Osteoblast (primary cell): ENCODE results near the gene LSMEM2. TPM values are rescaled to one million over a fixed set of nuclear protein-coding genes. Genes with fewer than 3 reads are reported as not detected.

Experiments used
- DNase-seq: peaks from one replicate; pipeline ENCODE4 v3.0.0; 2011; ENCODE audit warnings: low spot score, mixed read lengths; ENCODE audit not compliant: insufficient read length; ENCODE audit errors: missing footprints
- H2AFZ ChIP-seq: 2 replicates; pipeline ENCODE4 v1.6.0; 2011; ENCODE audit warnings: mild to moderate bottlenecking, low read length
- H3K27ac ChIP-seq: 2 replicates; pipeline ENCODE4 v1.5.1; 2011; ENCODE audit warnings: mild to moderate bottlenecking, low read depth, low read length, moderate library complexity
- H3K27me3 ChIP-seq: 2 replicates; pipeline ENCODE4 v1.6.0; 2012; ENCODE audit warnings: mild to moderate bottlenecking, control low read depth, inconsistent platforms, low read length, moderate library complexity; ENCODE audit not compliant: insufficient read depth
- H3K36me3 ChIP-seq: 2 replicates; pipeline ENCODE4 v1.5.1; 2011; ENCODE audit warnings: mild to moderate bottlenecking, low read length, control low read depth, moderate library complexity; ENCODE audit not compliant: insufficient read depth
- H3K4me1 ChIP-seq: 2 replicates; pipeline ENCODE4 v1.5.1; 2011; ENCODE audit warnings: mild to moderate bottlenecking, low read length, control low read depth, moderate library complexity; ENCODE audit not compliant: insufficient read depth
- H3K4me2 ChIP-seq: 2 replicates; pipeline ENCODE4 v1.6.0; 2011; ENCODE audit warnings: mild to moderate bottlenecking, low read length; ENCODE audit not compliant: insufficient read depth
- H3K4me3 ChIP-seq: fragments of 200-600 bp; sonication (generic); 3 replicates; pipeline ENCODE4 v1.5.1; 2012; ENCODE audit warnings: mild to moderate bottlenecking, low read length, inconsistent platforms; ENCODE audit not compliant: insufficient read depth
- H3K79me2 ChIP-seq: 2 replicates; pipeline ENCODE4 v1.6.0; 2012; ENCODE audit warnings: mild to moderate bottlenecking, low read length, control low read depth, inconsistent platforms; ENCODE audit not compliant: insufficient read depth
- H3K9me3 ChIP-seq: 2 replicates; pipeline ENCODE4 v1.5.1; 2011; ENCODE audit warnings: low read depth, low read length, control low read depth
- H4K20me1 ChIP-seq: 2 replicates; pipeline ENCODE4 v1.6.0; 2012; ENCODE audit warnings: mild to moderate bottlenecking, low read length, control low read depth; ENCODE audit not compliant: insufficient read depth
- total RNA-seq: library from RNA; depleted of rRNA; stranded (reverse); fragments of >200 nt; gene quantifications from 2 replicates; pipeline ENCODE4 v1.2.3, GENCODE V29; 2012
- TF ChIP-seq, protein P1 (sequence below): IDR thresholded peaks from 2 replicates; pipeline ENCODE4 v1.5.1; 2011; ENCODE audit warnings: mild to moderate bottlenecking, low read depth, low read length, moderate library complexity; ENCODE audit errors: extremely low read depth

The LSMEM2 gene
- total RNA-seq, 1 donor = not detected

DNA sequence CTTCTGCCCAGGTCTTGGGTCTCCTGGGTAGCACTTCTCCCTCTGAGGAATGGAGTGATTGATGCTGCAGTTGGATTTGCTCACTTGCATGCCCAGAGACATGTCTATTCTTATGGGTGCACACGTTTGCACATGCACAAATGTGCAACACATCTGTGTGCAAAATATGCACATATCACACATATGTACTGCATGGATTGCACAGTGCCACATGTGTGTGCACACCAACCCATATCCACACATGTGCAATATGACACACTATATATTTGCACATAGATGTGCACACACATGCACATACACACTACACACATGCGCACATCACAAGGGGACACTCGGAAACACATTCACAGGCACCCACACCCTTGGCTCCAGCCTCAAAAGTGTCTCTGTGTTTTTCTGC is 10.6 kb upstream of the LSMEM2 start:
- no peak overlapping the region for H3K27ac ChIP-seq
- peaks cover 47% of the 10 kb centered on the region for H3K4me1 ChIP-seq
- H3K4me2 ChIP-seq = peak overlapping the region; percentile 67
- H2AFZ ChIP-seq = no peak overlapping the region
- no peaks in the 10 kb centered on the region for H3K36me3 ChIP-seq
- H3K79me2 ChIP-seq = no peaks in the 10 kb centered on the region
- DNase-seq = no peak
- no peak overlapping the region for H3K4me3 ChIP-seq
- no peaks in the 10 kb centered on the region for H3K9me3 ChIP-seq
- no peaks in the 10 kb centered on the region for H3K27me3 ChIP-seq
- H4K20me1 ChIP-seq = no peaks in the 10 kb centered on the region
- TF ChIP-seq, protein P1, sequence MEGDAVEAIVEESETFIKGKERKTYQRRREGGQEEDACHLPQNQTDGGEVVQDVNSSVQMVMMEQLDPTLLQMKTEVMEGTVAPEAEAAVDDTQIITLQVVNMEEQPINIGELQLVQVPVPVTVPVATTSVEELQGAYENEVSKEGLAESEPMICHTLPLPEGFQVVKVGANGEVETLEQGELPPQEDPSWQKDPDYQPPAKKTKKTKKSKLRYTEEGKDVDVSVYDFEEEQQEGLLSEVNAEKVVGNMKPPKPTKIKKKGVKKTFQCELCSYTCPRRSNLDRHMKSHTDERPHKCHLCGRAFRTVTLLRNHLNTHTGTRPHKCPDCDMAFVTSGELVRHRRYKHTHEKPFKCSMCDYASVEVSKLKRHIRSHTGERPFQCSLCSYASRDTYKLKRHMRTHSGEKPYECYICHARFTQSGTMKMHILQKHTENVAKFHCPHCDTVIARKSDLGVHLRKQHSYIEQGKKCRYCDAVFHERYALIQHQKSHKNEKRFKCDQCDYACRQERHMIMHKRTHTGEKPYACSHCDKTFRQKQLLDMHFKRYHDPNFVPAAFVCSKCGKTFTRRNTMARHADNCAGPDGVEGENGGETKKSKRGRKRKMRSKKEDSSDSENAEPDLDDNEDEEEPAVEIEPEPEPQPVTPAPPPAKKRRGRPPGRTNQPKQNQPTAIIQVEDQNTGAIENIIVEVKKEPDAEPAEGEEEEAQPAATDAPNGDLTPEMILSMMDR = no peak

DNA sequence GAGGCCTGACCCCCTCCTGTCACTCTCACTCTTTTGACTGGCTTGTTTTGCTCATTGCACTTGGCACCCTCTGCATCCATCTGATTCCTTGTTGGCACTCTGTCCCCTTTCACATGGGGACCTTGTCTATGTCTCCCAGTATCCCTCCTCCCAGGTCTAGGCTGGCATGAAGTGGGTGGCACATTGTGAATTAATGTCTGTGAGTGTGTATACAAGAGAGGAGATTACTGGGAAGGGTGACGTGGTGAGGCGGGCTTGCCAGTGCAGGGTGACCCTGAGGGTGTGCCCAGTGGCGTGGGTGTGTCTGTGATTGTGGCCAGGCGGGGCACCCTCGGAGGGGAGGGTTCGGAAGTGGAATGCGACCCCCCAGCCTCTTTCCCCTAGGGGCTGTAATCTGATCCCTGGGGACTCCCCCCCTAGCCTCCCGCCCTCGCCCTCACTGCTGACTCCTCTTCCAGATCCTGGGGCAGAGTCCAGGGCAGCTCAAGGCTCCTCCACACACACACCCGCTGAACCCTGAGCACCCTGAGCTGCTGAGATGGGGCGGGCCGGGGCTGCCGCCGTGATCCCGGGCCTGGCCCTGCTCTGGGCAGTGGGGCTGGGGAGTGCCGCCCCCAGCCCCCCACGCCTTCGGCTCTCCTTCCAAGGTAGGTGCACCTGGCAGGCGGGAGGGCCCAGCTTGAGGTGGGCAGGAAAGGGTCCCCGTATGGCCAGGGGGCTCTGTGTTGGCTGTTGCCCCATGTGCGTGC is 10.0 kb upstream of the LSMEM2 start, which contains the start of gene SEMA3B:
SEMA3B (plus strand) TSS at position 445 of the 749 bp plus-strand sequence; CDS start at position 539, 94 bp downstream.
- Histone ChIP-seq H3K36me3 (no peaks in the 10 kb centered on the region), H3K9me3 (no peaks in the 10 kb centered on the region), H3K79me2 (no peaks in the 10 kb centered on the region), H3K4me3 (peak within 1 kb of the TSS; percentile 59), H3K4me2 (peak within 1 kb of the TSS; percentile 67), H3K27ac (peak within 1 kb of the TSS; percentile 2), H4K20me1 (no peaks in the 10 kb centered on the region), H3K27me3 (no peaks in the 10 kb centered on the region), H3K4me1 (peaks cover 43% of the 10 kb centered on the region), H2AFZ (no peak within 1 kb of the TSS)
- DNase-seq = peak; percentile 97
- TF ChIP-seq, protein P1 = no peak

DNA sequence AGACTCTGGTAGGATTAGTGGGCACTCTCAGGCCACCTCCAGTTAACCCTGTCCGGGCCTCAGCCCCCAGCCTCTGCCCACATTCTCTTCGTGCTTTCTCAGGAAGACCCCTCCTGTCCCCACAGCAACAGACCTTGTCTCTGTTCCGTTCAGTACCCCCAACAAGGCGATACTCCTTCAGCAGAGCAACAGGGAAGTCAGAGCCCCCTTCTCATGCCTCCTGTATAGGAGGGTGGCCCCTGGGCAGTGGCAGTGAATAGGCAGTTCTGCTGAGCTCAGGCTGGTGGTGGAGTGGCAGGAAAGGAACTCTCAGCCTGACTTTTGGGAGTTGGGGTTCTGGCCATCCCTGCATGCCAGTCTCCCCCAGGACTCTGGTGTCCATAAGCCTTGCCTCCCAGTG is 9.4 kb upstream of the LSMEM2 start:
- Histone ChIP-seq H3K27ac (peak overlapping the region; percentile 2), H3K9me3 (no peaks in the 10 kb centered on the region), H3K4me1 (peaks cover 37% of the 10 kb centered on the region), H3K27me3 (no peaks in the 10 kb centered on the region), H3K36me3 (no peaks in the 10 kb centered on the region), H3K4me3 (peak overlapping the region; percentile 59), H3K4me2 (peak overlapping the region; percentile 67), H2AFZ (no peak overlapping the region), H3K79me2 (no peaks in the 10 kb centered on the region), H4K20me1 (no peaks in the 10 kb centered on the region)
- TF ChIP-seq, protein P1 = no peak
- no peak for DNase-seq

DNA sequence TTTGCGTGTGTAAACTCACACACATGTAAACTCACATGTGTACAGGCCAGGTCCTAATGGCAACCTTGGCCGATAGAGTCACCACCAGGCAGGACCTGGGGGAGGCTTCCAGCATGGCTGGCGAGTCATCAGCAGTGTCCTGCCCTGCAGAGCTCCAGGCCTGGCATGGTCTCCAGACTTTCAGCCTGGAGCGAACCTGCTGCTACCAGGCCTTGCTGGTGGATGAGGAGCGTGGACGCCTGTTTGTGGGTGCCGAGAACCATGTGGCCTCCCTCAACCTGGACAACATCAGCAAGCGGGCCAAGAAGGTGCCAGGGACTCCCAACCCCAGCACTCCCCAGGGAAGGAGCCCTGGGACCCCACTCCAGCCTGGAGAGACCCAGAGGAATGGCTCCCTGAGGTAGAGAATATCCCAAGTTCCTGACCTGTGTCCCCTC is 8.9 kb upstream of the LSMEM2 start:
- H3K27ac ChIP-seq = peak overlapping the region; percentile 10
- TF ChIP-seq, protein P1 = no peak
- no peak overlapping the region for H2AFZ ChIP-seq
- DNase-seq = peak; percentile 97
- H3K9me3 ChIP-seq = no peaks in the 10 kb centered on the region
- no peaks in the 10 kb centered on the region for H3K79me2 ChIP-seq
- no peaks in the 10 kb centered on the region for H3K36me3 ChIP-seq
- H3K27me3 ChIP-seq = no peaks in the 10 kb centered on the region
- H3K4me1 ChIP-seq = peaks cover 36% of the 10 kb centered on the region
- H3K4me3 ChIP-seq = peak overlapping the region; percentile 59
- no peaks in the 10 kb centered on the region for H4K20me1 ChIP-seq
- peak overlapping the region; percentile 67 for H3K4me2 ChIP-seq
